Measurements from ENCODE around the gene SPARCL1.

Gene SPARCL1

DNA sequence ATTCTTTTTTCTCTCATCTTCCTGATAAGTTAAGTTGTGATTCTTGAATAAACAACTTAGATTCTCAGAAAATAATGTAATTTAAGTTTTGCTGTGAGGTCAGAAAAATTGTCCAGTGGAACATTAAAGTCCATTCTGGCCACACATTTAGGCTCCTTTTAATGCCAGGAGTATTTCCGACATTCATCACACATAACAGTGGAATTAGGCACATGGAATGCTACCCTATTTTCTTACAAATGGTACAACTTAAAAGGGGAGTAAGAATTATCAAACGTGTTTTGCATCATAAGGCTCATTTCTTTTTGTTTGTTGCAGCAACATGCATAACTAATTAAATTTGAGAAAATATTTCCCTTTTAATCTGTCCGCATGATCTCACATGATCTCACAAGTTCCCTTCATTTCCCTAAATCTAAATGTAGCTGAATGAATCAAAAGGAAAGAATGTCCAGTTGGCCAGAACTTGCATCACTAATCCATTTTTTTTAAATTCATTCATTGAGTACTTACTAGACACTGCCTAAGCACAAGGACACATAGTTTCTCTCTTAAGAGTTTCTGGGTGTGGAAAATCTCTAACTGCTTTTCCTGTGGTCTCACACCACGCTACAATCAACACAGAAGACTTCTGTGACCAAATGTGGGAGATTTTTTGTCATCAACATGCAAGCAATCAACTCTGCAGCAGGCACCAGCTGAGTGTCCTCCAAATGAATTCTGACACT, 22.0 kb downstream of the SPARCL1 start:
- TF ChIP-seq, protein P1, sequence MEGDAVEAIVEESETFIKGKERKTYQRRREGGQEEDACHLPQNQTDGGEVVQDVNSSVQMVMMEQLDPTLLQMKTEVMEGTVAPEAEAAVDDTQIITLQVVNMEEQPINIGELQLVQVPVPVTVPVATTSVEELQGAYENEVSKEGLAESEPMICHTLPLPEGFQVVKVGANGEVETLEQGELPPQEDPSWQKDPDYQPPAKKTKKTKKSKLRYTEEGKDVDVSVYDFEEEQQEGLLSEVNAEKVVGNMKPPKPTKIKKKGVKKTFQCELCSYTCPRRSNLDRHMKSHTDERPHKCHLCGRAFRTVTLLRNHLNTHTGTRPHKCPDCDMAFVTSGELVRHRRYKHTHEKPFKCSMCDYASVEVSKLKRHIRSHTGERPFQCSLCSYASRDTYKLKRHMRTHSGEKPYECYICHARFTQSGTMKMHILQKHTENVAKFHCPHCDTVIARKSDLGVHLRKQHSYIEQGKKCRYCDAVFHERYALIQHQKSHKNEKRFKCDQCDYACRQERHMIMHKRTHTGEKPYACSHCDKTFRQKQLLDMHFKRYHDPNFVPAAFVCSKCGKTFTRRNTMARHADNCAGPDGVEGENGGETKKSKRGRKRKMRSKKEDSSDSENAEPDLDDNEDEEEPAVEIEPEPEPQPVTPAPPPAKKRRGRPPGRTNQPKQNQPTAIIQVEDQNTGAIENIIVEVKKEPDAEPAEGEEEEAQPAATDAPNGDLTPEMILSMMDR (IDR thresholded peaks at IDR 0.05; ENCODE audit: insufficient read depth, low read depth, low read length, missing control alignments) = no peak
- no peak overlapping the region for H3K4me3 ChIP-seq (ENCODE audit: low read depth, low read length)
- DNase-seq (ENCODE audit: low read depth) = no peak

DNA sequence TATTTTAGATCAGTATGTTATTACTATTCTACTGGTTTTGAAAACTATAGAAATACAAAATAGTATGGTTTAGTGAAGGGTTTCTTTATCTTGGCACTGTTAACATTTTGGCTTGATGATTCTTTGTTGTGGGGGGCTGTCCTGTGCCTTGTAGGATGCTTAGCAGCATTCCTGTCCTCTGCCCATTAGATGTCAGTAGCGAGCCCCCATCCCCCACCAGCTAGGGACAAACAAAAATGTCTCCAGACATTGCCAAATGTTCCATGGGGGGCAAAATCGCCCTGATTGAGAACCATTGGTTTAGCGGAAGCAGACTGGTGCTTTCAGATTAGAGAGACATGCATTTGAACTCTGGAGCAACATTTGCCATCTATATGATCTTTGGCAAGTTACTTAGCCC, 23.3 kb downstream of the SPARCL1 start:
- H3K4me3 ChIP-seq (ENCODE audit: low read depth, low read length) = no peak overlapping the region
- DNase-seq (ENCODE audit: low read depth) = no peak
- TF ChIP-seq, protein P1 (IDR thresholded peaks at IDR 0.05; ENCODE audit: insufficient read depth, low read depth, low read length, missing control alignments) = no peak

DNA sequence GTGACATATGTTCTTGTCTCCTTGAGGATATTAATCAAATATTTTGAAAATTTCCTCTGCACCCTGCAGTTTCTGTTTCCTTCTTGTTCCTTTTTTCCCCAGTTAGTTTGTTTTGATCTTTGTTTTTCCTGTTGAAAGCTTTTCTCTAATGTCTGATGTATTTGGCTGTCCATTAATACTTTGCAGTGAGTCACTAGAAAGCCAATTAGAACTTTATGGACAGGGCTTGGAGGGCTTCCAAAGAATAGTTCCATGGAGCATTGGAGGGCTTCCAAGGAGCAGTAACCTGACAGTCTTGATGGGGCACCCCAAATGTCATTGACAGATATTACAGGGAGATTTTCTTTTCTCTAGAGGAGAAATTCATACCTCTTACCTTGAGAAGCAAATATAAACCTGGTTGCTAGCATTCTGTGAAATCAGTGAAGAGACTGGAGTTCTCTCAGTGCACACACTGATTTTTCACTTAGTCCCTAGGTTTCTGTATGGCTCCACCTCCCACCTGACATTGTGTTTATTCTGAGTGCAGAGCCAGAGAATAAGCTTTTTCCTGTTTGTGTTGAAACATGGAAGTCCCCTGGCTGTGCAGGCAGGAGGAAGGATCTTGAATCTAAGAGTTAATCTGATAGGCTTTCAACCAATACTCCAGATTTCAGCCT, 26.5 kb downstream of the SPARCL1 start:
- no peak overlapping the region for H3K4me3 ChIP-seq (ENCODE audit: low read depth, low read length)
- no peak for DNase-seq (ENCODE audit: low read depth)
- TF ChIP-seq, protein P1 (IDR thresholded peaks at IDR 0.05; ENCODE audit: insufficient read depth, low read depth, low read length, missing control alignments) = no peak

DNA sequence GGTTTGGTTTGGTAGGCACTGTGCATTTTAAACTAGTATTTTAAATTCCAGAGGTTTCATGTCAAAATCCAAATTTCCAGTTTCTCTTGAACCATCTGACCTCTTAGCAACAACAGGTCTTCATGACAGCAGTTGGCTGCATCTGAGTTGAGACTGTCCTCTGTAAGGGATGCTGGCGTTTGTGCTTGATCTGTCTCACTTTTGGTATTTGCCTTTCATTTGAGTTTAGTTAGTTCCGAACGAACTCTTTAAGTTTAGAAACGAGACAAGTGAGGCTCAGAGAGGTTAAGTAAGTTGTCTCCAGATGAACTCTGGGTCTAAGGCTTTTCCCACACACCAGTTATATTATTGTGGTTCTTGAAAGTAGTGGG, 29.1 kb downstream of the SPARCL1 start:
- DNase-seq (ENCODE audit: low read depth) = peak; percentile 47
- TF ChIP-seq, protein P1 (IDR thresholded peaks at IDR 0.05; ENCODE audit: insufficient read depth, low read depth, low read length, missing control alignments) = no peak
- H3K4me3 ChIP-seq (ENCODE audit: low read depth, low read length) = no peak overlapping the region

DNA sequence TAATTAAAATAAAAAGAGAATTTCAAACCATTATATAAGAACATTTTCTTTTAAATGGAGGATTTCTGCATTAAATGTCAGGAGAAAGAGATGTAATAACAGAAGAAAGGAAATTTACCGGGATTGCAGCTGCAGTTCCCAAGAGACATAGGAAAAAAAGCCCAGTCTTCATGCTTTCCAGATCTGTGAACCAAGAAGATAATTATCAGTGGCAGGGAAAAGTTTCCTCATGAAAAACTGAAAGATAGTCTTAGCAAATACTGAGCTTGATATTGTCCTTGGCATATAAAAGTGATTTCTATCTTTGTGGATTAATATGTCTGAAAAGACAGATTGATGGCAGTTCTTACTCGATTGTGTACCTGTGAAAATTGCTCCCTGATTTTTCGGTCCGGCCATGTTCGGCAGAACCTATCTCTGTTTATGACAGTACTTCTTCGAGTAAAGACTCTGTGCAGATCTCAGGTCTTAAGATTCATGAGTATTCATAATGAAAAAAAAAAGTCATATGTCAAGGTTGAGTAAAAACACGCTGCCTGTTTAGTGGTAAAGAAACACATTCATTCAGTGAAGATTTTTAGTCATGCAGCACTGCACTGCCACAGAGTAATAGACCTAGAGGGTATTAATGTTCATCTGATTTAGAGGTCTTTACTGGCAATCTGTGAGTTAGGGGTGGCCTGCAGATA, 29.6 kb downstream of the SPARCL1 start:
- peak overlapping the region; percentile 15; the same call in 1 of the 2 replicates for H3K4me3 ChIP-seq (ENCODE audit: low read depth, low read length)
- TF ChIP-seq, protein P1 (IDR thresholded peaks at IDR 0.05; ENCODE audit: insufficient read depth, low read depth, low read length, missing control alignments) = no peak
- peak; percentile 64 for DNase-seq (ENCODE audit: low read depth)

DNA sequence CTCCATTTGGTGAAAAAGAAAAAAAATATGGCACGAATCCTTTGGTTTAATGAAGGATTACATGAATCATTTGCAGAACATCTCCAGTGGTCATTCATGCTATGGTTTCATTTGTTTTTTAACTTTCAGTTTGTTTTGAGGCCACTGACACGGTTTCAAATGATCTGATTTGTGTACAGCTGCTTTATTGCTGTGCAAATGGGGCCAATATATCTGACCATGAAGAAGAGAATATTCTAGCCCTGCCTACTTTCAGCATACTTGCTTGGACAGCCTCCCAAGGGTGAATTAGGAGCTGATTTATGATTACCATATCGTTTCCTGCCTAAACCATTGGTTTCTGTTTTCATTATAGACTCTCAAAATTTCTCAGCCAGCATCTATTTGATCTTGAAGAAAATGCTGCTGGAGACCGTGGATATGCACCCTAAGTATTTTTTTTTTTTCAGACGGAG, 30.7 kb downstream of the SPARCL1 start:
- TF ChIP-seq, protein P1 (IDR thresholded peaks at IDR 0.05; ENCODE audit: insufficient read depth, low read depth, low read length, missing control alignments) = no peak
- peak; percentile 66 for DNase-seq (ENCODE audit: low read depth)
- peak overlapping the region; percentile 17 for H3K4me3 ChIP-seq (ENCODE audit: low read depth, low read length)
